GM10266 (cell line): ENCODE results near the gene C3orf20.

Experiments used
- DNase-seq: peaks from one replicate; pipeline ENCODE4 v3.0.0; 2012; ENCODE audit errors: extremely low spot score
- CTCF ChIP-seq: IDR thresholded peaks from 2 replicates; pipeline ENCODE4 v1.5.1; 2012; ENCODE audit warnings: mild to moderate bottlenecking, low read depth; ENCODE audit not compliant: control insufficient read depth, insufficient read depth; ENCODE audit errors: missing control alignments

The C3orf20 gene

GRCh38 chr3:14765576-14766427 lies 90.9 kb downstream of the C3orf20 start:
- TF ChIP-seq CTCF, result no peak
- no peak for DNase-seq

GRCh38 chr3:14766428-14767244 lies 91.7 kb downstream of the C3orf20 start:
- DNase-seq, result no peak
- TF ChIP-seq CTCF, result no peak

GRCh38 chr3:14767245-14768051 lies 92.5 kb downstream of the C3orf20 start:
- no peak for TF ChIP-seq CTCF
- no peak for DNase-seq

GRCh38 chr3:14768182-14768790 lies 93.3 kb downstream of the C3orf20 start:
- TF ChIP-seq CTCF, result no peak

GRCh38 chr3:14768881-14769280 lies 93.9 kb downstream of the C3orf20 start:
- no peak for DNase-seq
- TF ChIP-seq CTCF, result no peak

More at GRCh38 chr3:14768182-14768790, 93.3 kb downstream of the C3orf20 start:
- DNase-seq, result no peak

- no peak for DNase-seq
Observed at GRCh38 chr3:14769544-14770325, 94.8 kb downstream of the C3orf20 start.

More at GRCh38 chr3:14769544-14770325, 94.8 kb downstream of the C3orf20 start:
- no peak for TF ChIP-seq CTCF
